NCI-H1105 treated with DMSO at 0.1 percent for 48 hours (cell line): ENCODE results near the gene IL24.
A peak's percentile ranks its signal among the peaks of the same experiment; 100 is the strongest.
"Not testable (repeated sequence)": the region's sequence is repeated elsewhere in the genome, so short reads cannot be mapped to it uniquely, and the experiment has no call there.

Source experiments
- DNase-seq: peaks from one replicate; lab custom pipeline; 2025; lab: John Stamatoyannopoulos, UW

Gene IL24

DNA sequence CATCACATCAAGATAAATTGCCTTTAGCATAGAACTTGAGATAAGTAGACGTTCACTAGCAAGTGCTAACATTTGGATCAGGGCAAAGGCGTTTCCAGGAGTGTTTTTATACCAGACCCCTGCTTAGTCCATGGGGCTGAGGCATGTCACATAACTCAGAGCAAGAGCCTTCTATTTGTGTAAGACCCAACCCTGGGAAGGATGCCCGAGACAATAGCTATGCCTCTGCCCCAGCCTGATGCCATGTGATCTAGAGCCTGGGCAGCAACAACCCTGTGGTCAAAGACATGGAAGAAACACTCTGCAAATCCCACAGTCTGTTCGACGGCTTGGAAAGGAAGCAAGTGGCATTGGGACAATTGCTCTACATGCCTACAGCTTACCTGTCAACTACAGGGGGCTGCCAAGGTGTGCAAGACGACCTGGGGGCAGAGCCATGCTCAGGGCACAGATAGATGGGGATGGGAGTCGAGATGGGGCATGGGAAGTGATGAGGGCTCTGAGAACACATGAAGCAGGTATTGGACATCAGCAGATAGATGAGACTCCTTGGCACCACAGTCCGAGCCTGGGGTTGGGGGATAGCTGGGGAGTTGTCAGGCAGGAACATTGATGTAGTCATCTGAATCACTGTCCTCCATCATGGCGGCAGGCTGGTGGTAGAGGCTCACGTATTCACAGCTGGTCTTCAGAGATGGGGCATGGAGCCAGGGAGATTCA lies 7.3 kb downstream of the IL24 start:
- no peak for DNase-seq

DNA sequence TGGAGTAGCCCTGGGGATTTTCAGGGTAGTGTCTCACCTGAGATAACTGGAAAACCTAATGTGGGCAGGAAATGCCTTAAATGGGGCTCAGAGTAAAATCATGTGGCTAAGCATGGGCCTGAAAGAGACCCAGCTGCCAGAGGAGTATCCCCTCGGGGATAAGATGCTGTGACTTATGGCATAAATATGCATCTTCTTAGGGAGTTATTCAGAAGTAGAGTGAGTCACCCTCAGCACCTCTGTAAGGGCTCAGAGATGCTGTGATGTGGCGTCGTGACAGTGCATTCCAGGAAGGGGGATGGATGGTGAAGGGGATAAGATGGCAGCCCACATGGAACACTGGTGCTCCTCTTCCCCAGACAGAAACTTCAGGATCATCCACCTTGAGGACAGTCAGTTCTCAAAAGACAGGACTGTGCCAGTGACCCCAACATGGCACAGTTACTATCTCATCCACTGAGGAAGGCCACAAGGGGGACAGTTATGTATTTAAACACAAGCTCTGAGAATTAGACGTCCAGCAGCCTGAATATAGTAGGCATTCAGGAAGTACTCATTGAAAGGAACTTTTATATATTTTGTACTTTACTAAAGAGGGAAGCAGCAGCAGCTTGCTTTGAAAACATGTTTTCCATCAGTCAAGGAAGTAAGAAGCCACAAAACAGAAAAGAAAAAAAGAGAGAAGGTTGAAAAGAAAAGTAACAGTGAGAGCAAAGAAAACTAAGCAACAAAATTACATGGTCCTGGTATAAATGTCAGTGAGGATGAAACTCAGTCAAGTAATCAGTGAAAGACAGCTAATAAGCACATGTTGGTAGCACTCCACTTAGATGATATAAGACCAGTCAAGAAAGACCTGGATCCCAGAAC lies 8.3 kb downstream of the IL24 start:
- no peak for DNase-seq

DNA sequence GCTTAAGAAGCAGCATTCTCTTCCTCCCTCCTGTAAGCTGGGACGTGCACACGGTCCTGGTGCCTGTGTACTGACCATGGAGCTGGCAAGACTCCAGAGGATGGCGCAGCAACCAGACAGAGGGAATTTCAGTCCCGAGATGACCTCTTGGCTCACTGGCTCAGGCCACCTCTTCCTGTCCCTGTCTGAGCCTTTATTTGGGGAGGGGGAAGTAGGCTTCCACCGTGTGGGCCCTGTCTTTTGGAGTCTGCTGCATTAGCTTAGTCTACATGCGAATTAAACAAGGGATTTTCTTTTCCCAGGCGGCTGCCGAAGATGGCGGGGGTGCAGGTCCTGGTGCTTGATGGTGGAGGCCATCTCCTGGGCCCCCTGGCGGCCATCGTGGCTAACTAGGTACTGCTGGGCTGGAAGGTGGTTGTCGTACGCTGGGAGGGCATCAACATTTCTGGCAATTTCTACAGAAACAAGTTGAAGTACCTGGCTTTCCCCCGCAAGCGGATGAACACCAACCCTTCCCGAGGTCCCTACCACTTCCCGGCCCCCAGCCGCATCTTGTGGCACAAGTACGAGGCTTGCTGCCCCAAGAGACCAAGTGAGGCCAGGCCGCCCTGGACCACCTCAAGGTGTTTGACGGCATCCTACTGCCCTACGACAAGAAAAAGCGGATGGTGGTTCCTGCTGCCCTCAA lies 10.2 kb downstream of the IL24 start:
- no peak for DNase-seq

DNA sequence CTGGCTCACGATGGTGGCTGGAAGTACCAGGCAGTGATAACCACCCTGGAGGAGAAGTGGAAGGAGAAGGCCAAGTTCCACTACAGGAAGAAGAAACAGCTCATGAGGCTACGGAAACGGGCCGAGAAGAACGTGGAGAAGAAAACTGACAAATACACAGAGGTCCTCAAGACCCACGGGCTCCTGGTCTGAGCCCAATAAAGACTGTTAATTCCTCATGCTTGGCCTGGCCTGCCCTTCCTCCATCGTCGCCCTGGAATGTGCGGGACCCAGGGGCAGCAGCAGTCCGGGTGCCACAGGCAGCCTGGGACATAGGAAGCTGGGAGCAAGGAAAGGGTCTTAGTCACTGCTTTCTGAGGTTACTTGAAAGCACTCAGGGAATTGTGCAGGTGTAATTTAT lies 10.8 kb downstream of the IL24 start:
- DNase-seq, result no peak

DNA sequence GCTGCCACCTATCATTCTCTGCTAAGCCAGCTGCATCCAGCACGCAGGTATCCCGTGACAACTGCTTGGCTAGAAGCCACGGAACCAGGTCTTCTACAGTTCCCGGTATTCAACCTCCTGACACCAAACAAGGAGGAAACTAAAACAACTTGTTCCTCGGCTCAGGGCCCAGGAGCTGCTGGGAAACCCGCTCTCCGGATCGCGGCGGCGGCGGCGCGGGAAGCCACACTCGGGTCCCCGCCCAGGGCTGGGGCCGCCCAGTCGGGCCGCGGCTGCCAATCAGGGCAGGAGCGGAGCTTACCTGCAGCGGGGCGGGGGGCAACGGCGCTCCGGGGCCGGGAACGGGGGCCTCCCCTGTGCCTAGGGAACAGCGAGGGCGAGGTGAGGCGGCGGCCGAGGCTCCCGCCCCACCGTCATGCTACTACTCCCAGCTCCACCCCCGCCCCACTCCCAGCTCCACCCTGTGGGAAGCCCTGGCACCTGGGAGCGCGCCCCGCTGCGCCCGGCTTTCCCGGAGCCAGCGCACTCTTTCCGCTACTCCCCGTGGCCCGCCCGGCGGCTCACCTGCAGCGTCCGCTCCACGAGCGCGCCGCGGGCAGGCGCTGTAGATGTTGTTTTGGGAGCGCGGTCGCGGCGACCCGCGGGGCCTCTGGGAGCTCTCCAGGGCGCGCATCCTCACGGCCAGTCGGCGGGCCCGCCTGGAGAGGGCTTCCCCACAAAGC lies 12.1 kb downstream of the IL24 start:
- peak; percentile 90 for DNase-seq

DNA sequence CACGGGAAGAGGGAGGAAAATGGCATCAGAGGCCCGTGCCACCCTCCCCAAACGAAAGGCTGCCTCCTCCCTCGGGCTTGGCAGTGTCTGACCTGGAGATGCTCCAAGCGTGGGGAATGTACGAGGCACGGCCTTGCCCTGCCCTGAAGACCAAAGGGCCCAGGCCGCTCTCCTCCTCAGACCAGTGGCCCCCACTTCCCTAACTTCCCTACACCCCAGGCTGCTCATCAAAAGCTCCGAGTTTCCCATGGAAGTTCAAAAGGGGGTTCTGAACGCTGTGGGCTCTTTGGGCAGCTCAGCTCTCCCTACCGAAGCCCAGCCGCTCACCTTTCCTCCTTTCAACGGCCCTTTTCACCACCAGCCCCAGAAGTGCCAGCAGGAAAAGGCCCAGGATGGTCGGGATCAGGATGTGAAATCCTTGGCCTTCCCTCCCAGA lies 12.7 kb downstream of the IL24 start:
- DNase-seq, result no peak

DNA sequence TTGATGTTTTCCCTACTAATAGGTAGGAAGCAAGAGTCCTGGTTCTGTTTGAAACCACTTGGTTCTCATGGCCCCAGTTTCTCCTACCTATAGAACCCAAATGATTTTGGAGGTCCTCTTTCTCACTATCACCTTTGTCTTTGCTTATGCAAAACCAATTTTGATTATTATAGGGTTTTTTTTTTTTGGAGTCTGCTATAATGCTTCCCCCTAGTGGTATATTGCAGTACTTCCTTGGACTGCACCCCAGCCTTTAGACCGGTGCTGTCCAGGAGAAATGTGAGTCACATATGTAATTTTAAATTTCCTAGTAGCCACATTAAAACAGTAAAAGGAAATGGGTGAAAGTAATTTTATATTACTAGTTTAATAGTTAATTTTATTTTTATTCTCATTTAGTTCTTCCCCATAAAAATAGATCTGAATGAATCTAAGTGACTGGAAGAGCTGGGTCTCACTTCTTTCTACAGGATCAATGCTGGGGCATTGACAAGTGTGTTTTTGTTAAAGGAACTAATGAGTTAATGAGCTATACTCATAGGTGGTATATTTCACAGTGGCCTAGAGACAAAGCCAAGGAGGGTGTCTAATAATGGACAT lies 13.9 kb downstream of the IL24 start:
- DNase-seq, result peak; percentile 65

DNA sequence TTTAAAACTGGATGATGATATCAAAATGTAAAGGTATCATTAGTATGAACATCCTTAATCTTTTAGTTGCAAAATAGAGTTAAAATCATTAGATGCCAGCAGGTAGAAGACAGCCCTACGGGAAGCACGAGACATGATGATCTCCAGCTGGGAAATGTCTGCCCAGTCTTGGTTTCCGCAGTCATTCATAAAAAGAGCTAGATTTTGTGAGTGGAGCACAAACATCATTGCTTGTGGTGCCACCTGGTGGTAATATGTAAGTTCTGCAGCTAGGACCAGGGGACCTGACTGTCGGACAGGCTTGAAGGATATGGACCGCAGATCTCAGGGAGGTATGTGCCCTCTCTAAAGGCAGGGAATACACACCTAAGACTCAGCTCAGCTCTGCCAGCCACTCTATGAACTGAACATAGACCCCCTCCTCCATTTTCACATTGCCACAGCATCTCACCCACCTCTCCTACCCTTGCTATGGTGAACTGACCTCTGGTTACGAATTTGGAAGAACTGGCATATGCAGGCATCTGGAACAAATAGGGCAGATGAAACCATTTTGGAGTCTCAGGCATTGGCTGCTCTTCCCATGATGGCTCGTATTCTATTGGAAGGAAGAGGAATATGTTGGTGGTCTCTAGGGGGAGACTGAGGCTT lies 15.3 kb downstream of the IL24 start:
- DNase-seq, result peak; percentile 80

DNA sequence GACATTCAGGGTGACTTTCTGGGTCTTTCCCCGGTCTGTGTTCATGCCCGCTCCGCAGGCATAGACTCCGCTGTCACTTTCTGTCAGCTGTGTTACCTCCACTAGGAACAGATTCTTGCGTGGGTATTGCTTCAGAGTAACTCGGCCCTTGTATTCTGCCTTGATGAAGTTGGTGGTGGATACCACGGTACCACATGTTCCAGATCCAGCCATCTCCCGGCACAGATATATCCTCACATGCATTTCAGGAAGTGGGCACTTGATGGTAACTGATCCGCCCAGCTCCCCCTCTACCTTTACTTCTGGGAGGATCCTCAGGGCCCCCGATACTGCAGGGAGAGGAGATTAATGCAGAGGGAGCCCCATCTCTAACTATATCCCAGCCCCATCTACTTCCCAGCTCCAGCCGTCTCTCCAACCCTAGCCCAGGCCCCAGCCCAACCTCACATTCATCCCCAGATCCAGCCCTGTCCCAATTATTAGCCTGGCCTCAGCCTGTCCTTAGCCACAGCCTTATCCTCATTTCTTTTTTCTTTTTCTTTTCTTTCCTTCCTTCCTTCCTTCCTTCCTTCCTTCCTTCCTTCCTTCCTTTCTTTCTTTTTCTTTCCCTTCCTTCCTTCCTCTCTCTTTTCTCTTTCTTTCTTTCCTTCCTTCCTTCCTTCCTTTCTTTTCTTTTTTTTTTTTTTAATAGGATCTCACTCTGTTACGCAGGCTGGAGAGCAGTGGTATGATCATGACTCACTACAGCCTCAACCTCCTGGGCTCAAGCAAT lies 16.7 kb downstream of the IL24 start:
- DNase-seq, result no peak

DNA sequence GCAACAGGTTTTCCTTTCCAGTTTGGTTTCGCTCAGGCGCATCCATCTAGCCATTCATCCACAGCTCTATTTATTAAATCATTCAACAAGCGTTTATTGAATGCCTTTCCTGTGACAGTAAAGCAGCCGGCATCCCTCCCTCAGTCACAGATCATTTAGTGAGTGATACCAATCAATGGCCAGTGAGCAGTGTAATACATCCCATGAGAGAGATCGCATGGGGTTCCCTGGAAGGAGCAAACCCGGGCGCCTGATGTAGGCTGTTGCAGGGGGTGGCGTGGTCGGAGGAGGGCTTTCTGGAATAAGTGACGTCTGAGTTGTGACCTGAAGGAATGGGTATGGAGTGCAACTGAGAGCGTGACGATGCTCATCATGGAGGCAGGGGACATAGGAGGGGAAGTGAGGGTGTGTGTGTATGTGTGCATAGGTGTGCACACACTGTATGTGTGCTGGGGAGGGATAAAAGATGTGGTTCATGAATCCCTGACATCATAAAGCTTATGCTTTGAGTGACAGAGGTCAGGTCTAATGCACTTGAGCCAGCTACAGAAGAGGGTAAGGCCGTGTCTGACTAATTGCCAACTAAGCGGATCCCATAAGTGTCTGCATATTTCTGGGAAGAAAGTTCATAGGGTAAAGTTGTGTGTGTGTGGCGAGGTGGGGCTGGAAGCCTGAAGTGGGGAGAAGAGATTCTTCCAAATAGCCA lies 17.9 kb downstream of the IL24 start:
- DNase-seq, result no peak

DNA sequence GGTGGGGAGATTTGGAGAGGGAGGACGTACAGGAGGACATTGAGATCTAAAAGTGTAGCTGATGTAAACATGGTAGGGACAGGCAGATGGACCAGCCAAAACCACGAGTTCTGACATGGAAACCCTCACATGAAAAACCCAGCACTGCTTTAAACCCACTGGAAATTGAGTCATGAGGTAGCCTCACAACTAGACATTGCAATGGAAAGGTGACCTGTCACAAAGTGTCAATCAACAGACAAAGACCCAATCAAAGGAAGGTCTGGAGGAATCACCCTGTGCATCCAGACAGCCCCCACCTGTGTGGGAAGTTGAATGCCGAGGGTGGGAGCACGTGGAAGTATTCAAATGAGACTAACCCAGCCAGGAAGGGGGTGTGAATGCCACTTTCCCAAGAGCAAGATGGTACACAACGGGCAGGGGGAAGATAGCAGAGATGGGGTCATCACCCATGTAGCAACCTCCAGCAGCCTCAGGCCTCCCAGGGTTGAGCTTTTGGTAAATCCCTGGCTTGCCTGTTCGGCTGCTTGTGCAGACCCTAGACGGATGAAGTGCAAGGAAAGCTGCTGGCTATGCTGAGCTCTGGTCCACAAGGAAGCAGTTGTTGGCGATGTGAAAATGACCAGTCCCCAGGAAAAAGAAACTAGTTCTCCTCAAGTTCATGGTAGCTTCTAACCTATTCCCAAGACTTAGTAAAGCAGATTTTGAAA lies 18.9 kb downstream of the IL24 start:
- no peak for DNase-seq

DNA sequence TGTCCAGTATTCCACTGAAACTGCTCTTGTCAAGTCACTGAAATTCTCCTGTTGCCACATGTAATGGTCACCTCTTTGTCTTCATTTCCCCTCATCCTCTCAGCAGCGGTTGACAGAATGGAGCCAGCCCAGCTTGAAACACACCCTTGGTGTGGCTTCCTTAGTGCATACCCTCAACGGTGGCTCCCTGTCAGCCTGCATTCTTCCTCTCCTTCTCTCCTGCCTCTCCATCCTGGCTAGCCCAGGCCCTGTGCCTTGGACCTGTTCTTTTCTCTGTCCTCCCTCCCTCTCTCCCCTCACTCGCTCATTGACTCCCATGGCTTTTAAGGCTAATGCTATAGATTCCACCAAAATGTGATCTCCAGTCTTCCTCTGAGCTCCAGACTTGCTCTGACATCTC lies 20.8 kb downstream of the IL24 start:
- no peak for DNase-seq

DNA sequence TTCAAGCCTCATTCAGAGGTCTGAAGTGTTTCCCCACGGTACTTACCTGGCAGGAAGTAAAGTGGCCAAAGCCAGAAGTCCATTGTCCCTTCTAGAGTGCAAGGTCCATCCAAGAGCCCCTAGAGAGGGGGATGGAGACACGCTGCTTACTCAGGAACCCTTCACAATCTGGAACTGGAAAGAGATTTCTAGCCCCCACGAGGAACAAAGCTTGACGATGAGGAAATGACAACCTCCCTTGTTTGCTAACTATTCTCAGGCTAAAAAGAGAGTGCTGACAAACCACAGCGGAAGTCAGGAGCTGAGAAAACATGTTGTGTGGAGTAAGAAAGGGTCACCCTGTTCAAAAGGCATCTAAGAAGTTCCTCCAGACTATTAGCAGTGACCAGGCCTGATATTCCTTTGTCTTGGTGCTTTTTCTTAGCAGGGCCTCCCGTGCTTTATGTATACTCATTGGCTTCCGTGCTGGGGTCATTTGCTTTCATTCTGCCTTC lies 24.6 kb downstream of the IL24 start, which contains the start of gene FCMR:
Gene FCMR, minus strand, starts transcription at position 170 of the 494 bp plus-strand sequence. Its CDS starts 87 bp downstream, at position 83.
- DNase-seq, result no peak

DNA sequence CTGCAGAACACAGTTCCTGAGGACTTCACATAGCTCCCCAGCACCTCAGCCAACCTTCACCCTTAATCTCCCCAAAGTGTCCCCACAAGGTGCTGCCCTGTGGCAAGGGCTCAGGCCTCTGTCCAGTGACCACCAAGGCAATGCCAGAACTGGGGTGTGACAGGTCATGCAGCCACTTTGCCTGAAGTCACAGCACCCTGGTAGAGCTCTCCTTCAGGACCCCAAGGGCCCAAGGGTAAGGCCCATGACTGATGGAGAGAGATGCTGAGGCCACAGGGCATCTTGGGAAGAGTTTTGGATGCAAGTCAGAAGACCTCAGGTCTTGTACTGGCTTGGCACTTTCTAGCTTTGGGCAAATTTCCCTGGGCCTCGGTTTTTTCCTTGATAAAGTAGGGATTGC lies 25.3 kb downstream of the IL24 start:
- no peak for DNase-seq

DNA sequence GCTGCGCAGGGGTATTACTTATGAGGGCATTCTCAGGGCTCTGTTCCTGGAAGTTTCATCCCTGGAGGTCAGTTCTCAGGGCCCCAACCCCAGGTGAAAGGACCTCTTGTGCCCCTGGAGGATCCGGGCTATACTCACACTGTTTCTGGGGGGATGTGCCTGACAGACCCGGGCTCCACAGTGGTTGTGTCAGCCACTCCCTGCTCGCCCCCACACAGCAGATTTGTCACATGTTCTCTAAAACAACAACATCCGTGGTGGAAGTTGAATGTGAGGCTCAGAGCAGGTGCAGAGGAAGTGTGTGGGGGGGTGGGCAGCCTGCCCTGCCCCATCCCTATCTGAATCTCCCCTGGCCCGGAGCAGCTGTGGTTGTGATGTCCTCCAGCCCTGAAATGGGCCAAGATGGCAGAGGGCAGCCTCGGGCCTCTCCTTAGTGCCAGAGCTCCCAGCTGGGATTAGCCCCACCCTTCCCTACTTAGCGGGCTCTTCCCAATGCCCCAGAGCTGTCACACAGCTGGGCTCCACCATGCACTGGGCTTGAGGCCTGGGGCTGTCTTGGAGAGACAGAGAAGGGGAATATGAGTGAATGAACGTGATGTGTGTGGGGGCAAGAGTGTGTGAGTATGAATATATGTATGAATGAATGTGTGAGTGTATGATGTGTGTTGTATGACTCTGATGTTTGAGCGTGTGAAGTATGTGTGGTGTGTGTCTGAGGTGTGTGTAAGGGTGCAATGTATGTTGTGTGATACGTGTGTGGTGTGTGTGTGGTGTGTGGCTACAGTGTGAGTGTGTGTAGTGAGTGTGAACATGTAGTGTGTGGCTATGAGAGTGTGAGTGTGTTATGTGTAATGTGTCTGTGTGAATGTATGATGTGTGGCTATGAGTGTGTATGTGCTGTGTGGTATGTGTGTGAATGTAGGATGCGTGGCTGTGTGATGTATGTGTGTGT lies 26.0 kb downstream of the IL24 start:
- DNase-seq, result no peak

DNA sequence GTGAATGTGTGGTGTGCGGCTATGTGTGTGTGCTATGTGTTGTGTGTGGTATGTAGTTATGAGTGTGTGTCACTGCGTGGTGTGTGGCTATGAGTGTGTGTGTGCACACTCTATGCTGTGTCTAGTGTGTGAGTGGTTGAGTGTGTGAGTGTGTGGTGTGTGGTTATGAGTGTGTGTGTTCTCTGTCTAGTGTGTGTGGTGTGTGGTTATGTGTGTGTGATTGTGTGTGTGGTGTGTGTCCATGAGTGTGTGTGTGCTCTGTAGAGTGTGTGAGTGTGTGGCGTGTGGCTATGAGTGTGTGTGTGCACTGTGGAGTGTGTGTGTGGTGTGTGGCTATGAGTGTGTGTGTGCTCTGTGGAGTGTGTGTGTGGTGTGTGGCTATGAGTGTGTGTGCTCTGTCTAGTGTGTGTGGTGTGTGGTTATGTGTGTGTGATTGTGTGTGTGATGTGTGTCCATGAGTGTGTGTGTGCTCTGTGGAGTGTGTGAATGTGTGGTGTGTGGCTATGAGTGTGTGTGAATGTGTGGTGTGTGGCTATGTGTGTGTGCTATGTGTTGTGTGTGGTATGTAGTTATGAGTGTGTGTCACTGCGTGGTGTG lies 26.8 kb downstream of the IL24 start:
- DNase-seq, result not testable (repeated sequence)

DNA sequence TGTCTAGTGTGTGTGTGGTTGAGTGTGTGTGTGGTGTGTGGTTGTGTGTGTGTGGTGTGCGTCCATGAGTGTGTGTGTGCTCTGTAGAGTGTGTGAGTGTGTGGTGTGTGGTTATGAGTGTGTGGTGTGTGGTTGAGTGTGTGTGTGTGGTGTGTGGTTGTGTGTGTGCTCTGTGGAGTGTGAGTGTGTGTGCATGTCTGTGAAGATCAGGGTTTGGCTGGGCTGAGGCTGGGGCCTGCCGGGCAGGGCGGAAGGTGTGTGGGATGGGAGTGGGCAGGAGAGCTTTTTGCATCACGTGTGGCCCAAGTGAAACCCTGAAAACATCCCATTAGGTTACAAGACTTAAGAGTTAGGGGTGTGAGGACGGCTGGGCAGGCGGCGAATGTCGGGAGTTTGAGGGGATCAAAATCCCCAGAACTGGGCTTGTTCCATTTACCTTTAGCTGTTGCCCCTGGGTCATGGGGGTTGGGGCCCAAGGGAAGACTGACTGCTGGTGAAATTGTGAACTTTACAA lies 27.4 kb downstream of the IL24 start:
- no peak for DNase-seq
